Sigmoid colon (tissue), 3 donors: ENCODE data around the gene BCAS3.

Source experiments
- POLR2A ChIP-seq, 2 donors: fragments of 450-650 bp; IDR thresholded peaks; one replicate each; pipeline ENCODE4 v1.6.1; 2016; ENCODE audit warnings: antibody characterized with exemption in 2 of 2, mild to moderate bottlenecking in 2 of 2, moderate library complexity in 2 of 2
- TF ChIP-seq, protein P1 (sequence below), 4 experiments: fragments of 450-650 bp in 3 of 4; fragments of 200-600 bp in 1 of 4; IDR thresholded peaks; one replicate each; pipeline ENCODE4 v1.5.1; 2016 to 2019; ENCODE audit warnings: antibody characterized with exemption in 4 of 4, mild to moderate bottlenecking in 3 of 4, moderate library complexity in 2 of 4

DNA sequence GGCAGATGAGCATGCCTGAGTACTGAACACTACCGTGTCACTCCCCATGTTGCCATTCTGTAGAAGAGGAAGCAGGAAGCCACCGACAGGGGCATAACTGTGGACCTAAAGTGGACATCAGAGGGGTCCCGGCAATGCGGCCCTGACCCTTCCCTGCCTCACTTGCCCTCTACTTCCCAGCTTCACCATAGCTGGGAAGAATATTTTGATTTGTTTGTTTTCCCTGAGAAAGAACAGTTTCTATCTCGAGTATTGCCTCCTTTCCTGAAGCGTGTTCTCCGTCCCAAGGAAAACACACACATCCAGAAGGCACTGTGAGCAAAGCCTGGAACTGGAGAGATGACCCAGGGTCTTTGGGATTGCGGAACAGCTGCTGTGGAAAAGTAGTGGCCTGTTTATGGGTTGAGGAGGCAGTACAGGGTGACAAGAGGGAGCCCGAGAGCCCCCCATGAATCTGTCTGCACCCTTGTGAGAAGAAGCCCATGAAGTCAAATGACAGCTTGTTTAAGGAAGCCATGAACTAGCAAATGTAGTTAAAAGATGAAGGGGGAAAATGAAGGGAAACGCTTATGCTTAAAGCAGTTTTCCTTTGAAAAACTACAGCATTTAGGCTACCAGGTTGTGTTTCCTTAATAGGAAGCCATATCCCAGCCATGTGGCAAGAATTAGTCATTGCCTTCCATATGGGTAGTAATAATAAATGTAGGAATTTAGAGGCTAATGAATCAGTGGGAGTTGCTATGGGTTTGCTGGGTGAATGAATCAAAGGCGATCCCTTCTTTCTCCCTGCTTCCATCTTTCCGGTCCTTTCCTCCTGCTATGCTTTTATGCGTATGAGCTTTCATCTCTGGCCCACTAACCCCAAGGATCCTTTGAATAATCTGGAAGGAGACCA is 632.0 kb downstream of the BCAS3 start:
- TF ChIP-seq, protein P1, sequence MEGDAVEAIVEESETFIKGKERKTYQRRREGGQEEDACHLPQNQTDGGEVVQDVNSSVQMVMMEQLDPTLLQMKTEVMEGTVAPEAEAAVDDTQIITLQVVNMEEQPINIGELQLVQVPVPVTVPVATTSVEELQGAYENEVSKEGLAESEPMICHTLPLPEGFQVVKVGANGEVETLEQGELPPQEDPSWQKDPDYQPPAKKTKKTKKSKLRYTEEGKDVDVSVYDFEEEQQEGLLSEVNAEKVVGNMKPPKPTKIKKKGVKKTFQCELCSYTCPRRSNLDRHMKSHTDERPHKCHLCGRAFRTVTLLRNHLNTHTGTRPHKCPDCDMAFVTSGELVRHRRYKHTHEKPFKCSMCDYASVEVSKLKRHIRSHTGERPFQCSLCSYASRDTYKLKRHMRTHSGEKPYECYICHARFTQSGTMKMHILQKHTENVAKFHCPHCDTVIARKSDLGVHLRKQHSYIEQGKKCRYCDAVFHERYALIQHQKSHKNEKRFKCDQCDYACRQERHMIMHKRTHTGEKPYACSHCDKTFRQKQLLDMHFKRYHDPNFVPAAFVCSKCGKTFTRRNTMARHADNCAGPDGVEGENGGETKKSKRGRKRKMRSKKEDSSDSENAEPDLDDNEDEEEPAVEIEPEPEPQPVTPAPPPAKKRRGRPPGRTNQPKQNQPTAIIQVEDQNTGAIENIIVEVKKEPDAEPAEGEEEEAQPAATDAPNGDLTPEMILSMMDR (IDR thresholded peaks at IDR 0.05) = no peak
- no peak for TF ChIP-seq POLR2A (IDR thresholded peaks at IDR 0.05)
